Fibroblast of the aortic adventitia (primary cell): ENCODE measurements around the gene SLC30A3. TPM values are rescaled to one million over a fixed set of nuclear protein-coding genes. Genes with fewer than 3 reads are reported as not detected.

ENCODE experiments used
- DNase-seq: peaks from one replicate; pipeline ENCODE4 v3.0.0-alpha.2; 2010; ENCODE audit warnings: low read depth
- H3K4me3 ChIP-seq: 2 replicates; pipeline ENCODE4 v1.5.1; 2011; ENCODE audit warnings: low read depth, mild to moderate bottlenecking, control low read depth, low read length, moderate library complexity
- total RNA-seq: library from RNA; depleted of rRNA; stranded (reverse); fragments of >200 nt; gene quantifications from 2 replicates; pipeline ENCODE4 v1.2.3, GENCODE V29; 2012; ENCODE audit warnings: low replicate concordance
- TF ChIP-seq, protein P1 (sequence below): IDR thresholded peaks from 2 replicates; pipeline ENCODE4 v1.5.1; 2011; ENCODE audit warnings: mild to moderate bottlenecking, low read length, control low read depth, inconsistent platforms; ENCODE audit not compliant: insufficient read depth

SLC30A3 gene
- total RNA-seq, 1 donor, result 0.09 TPM

DNA sequence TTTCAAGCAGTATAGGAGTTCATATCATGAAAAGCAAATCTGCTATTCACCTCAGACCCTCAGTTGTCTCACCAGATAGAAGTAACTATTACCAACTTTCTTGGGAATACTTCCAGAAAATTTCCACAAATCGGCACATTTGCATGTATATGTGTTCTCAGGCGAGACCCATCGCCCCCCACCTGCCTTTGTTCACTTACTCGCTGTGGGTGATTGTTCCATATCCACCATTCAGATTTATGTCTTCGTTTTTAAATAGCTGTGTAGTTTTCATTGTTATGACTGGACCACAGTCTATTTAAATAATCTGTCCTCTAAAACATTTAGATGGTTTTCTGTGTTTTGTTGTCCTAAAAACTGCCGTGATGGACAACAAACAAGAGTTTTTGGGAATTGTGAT lies 22.6 kb upstream of the SLC30A3 start:
- DNase-seq, result no peak
- TF ChIP-seq, protein P1, sequence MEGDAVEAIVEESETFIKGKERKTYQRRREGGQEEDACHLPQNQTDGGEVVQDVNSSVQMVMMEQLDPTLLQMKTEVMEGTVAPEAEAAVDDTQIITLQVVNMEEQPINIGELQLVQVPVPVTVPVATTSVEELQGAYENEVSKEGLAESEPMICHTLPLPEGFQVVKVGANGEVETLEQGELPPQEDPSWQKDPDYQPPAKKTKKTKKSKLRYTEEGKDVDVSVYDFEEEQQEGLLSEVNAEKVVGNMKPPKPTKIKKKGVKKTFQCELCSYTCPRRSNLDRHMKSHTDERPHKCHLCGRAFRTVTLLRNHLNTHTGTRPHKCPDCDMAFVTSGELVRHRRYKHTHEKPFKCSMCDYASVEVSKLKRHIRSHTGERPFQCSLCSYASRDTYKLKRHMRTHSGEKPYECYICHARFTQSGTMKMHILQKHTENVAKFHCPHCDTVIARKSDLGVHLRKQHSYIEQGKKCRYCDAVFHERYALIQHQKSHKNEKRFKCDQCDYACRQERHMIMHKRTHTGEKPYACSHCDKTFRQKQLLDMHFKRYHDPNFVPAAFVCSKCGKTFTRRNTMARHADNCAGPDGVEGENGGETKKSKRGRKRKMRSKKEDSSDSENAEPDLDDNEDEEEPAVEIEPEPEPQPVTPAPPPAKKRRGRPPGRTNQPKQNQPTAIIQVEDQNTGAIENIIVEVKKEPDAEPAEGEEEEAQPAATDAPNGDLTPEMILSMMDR, result no peak
- no peak overlapping the region for H3K4me3 ChIP-seq

DNA sequence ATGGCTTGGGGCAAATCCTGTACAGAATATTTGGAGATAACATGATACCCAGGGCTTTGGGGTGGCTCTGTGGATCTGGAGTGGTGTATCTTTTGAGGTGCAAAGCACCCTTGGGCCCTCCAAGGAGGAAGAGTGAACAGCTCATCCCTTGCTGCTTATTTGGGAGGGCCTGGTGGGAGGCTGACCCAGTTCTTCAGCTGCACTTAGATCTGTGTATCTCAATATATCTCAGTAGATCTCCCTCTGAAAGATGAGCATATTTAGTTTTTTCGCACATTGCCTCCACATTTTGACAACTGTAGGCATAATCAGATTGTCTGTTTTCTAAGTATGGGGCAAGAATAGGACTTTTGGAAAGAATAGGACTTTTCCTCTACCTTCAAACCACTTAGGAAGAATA lies 22.1 kb upstream of the SLC30A3 start:
- H3K4me3 ChIP-seq, result no peak overlapping the region
- no peak for DNase-seq
- TF ChIP-seq, protein P1, result no peak

DNA sequence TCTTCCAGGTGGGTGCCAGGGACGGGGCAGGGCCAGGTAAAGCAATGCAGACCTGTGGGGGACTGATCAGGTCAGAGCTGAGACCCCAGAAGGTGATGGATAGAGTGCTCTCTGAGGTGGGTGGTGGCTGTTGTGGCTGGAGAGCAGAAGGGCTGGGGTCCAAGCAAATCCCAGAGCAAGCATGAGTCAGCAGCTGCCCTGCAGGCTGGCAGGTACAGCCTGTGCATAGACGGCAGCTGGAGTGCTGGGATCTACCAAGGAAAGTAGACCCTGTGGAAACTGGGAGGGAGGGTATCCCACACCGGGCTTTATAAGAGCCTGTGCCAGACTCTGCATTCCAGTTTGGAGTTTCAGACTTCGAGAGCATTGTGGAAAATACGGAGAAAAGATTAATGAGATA lies 20.0 kb upstream of the SLC30A3 start:
- TF ChIP-seq, protein P1, result no peak
- no peak for DNase-seq
- H3K4me3 ChIP-seq, result no peak overlapping the region

DNA sequence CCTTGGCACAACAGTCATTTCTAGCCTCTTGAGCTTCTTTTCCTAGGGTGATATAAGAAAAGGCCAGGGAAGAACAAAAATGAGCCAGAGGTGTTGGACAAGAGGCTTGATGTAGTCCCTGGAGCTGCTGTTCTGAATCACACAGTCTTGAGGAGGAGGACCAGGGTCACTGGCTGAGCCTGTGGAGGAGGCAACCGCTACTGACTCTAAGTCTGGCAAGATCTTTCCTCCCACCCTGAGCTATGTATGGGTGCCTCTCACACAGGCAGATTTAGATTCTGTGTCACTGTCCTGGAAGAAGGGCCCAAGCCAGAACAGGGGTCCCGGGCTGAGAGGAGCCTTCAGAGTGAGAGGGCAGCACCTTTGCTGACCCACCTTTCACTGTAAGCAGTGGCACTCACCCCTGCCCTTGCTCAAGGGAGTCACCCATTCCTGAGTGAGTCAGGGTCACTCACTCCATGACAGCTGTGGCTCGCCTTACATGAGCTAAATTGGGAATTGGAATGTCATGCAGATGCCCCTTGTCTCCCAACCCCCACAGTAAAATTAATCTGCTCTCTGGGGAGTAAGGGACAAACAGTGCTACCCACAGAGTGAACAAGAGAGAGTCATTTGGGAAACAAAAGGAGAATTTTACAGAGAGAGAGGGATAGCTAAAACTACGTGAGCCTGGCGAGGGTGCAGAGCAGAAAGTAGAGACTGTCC lies 19.2 kb upstream of the SLC30A3 start, which contains the start of gene TRIM54:
Gene TRIM54, plus strand, starts transcription at position 575 of the 705 bp plus-strand sequence. CDS start 303 bp downstream, outside the sequence.
- H3K4me3 ChIP-seq, result no peak within 1 kb of the TSS
- TF ChIP-seq, protein P1, result no peak
- no peak for DNase-seq

DNA sequence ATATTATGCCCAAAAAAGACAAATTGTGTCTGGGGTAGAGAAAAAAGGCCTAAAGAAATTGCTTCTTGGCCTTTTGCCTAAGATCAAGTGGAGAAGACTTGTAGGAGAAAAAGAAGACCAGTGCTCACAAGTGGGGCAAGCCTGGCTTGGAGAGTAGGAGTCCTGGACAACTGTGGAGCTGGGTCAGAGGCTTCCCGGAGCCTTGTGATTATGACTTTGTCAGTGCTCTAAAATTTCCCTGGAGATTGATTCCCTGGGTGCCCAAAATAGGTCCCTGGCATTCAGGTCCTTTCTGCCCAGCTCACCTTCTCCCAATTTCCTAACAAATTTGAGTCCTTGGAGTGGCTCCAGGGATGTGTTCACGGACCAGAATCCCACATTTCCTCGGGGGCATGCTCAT lies 18.6 kb upstream of the SLC30A3 start:
- no peak for DNase-seq
- no peak overlapping the region for H3K4me3 ChIP-seq

DNA sequence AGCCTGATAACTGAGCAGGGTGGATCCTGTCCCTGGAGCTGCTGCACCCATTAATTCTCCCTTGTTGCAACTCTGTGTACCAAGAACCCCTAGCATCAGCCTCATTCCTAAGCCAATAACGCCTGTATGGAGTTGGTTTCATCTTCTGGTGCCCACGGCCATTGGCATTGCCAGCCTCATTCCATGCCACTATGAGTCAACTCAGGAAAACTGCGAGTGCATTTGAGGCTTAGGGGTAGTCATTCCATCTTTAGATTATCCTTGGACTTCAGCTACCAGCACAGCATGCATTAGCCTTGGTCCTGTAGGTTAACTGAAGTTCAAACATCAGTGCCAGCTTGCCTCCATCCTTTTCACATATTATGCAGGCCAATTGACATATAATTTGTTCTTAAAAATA lies 18.0 kb upstream of the SLC30A3 start:
- TF ChIP-seq, protein P1, result no peak
- no peak for DNase-seq
- no peak overlapping the region for H3K4me3 ChIP-seq

More for the DNA sequence above, 18.6 kb upstream of the SLC30A3 start:
- TF ChIP-seq, protein P1, result no peak

DNA sequence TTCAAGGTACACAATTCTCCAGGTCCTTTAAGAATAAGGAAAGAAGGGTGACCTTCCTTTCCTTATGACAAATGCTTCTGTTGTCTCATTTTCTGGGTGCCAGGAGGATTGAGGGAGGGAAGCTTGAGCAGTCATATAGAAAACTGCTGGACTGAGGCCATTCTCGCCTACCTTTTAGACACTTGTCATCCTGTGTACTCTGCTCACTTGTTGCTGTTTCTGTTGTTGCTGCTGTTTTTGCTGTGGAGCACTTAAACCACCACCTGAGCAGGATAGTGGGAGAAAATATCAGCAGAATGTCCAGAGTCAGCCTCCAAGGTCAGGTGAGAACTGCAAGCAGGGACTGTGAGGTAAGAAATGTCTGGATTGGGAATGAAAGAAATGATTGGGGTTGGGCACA lies 15.2 kb upstream of the SLC30A3 start:
- H3K4me3 ChIP-seq, result no peak overlapping the region
- TF ChIP-seq, protein P1, result no peak
- DNase-seq, result no peak
